ENCODE measurements around the gene IFI27L1. TPM values are rescaled to one million over a fixed set of nuclear protein-coding genes. Genes with fewer than 3 reads are reported as not detected.

IFI27L1 gene
- total RNA-seq, 1 experiment from 2014 or later = 26.0 TPM

DNA sequence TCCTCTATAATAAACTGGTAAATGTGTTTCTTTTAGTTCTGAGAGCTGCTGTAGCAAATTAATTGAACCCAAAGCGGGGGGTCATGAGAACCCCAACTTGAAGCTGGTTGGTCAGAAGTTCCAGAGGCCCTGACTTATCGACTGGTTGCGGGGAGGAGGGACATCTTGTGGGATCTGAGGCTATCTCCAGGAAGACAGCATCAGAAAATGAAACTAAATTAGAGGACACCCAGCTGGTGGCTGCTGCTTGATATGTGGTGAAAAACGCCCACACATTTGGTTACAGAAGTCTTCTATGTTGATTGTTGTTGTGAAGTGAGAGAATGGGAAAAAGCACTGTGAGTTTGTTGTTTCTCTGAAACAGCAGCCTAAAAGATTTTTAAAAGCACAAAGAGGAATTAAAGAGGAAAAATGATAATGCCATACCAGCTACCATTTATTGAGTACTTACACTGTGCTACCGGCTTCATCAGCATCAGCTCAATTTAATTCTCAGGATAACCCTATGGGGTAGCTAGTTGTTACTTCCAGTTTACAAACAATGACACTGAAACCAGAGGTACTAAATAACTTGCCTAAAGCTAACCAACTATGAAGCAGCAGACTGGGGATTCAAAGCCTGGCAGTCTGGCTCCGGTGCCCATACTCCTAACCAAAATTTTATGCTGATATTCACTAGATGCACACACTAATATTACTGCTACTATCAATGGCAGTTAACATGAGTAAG lies 24.4 kb upstream of the IFI27L1 start:
- ChIA-PET POLR2A (no interaction called here), RAD21 (ENCODE audit: low non-redundant PET in 1 of 2, low total read pairs in 2 of 2, uncharacterized antibody in 2 of 2, unreplicated experiment in 2 of 2) (no interaction called here), CTCF (interaction anchor here (1.0 to 2.7 kb wide), 2 partner anchors 20 to 75 kb away, joined by 3 to 5 read pairs; no protein-coding TSS in a partner anchor)
- H3K9me3 ChIP-seq (ENCODE audit: control insufficient read depth in 1 of 2, insufficient read depth in 1 of 2, low read depth in 1 of 2, low read length in 2 of 2) = no peaks in the 10 kb centered on the region
- no peak overlapping the region for H2AFZ ChIP-seq (ENCODE audit: low read depth, low read length, poor library complexity, severe bottlenecking)
- no peaks in the 10 kb centered on the region for H3K9me2 ChIP-seq (ENCODE audit: insufficient read depth)
- no peak overlapping the region for H3K27ac ChIP-seq (ENCODE audit: low read depth, low read length)
- no peaks in the 10 kb centered on the region for H3K4me1 ChIP-seq (ENCODE audit: control insufficient read depth in 1 of 2, insufficient read depth in 2 of 2, low read length in 2 of 2)
- BruUV-seq (replicated peaks) = no TSS peak
- H3K36me3 ChIP-seq (ENCODE audit: control insufficient read depth in 1 of 2, insufficient read depth in 2 of 2, low read length in 2 of 2) = peaks cover 59 to 74% of the 10 kb centered on the region in 2 experiments
- H4K20me1 ChIP-seq (ENCODE audit: insufficient read depth) = no peaks in the 10 kb centered on the region
- H3K4me2 ChIP-seq (ENCODE audit: low read length) = no peak overlapping the region
- H3K79me2 ChIP-seq (ENCODE audit: insufficient read depth, low read length) = peaks cover 34% of the 10 kb centered on the region; the same call in 1 of the 2 replicates
- TF ChIP-seq ZFX (IDR thresholded peaks at IDR 0.05) (no peak), CEBPB (IDR thresholded peaks at IDR 0.05; ENCODE audit: low read depth) (no peak), TCF7L2 (IDR thresholded peaks at IDR 0.05; ENCODE audit: borderline replicate concordance, extremely low read depth, insufficient read depth, insufficient read length) (no peak), POLR2AphosphoS5 (IDR thresholded peaks at IDR 0.05; ENCODE audit: low read depth, low read length) (no peak), FOSL1 (IDR thresholded peaks at IDR 0.05; ENCODE audit: low read depth) (no peak), EGR1 (IDR thresholded peaks at IDR 0.05; ENCODE audit: low read depth) (no peak), REST (IDR thresholded peaks at IDR 0.05; ENCODE audit: low read depth) (no peak), POLR2A (IDR thresholded peaks at IDR 0.05; ENCODE audit: borderline replicate concordance, extremely low read depth, insufficient read depth, insufficient read length) (no peak), JUND (IDR thresholded peaks at IDR 0.05) (no peak), RAD21 (IDR thresholded peaks at IDR 0.05; ENCODE audit: low read depth) (no peak), SIN3A (IDR thresholded peaks at IDR 0.05; ENCODE audit: low read depth) (no peak), SP1 (IDR thresholded peaks at IDR 0.05; ENCODE audit: low read depth) (no peak), ATF3 (IDR thresholded peaks at IDR 0.05) (no peak), EZH2 (IDR thresholded peaks at IDR 0.05) (no peak), ZNF274 (IDR thresholded peaks at IDR 0.05; ENCODE audit: low read depth, low read length) (no peak), YY1 (IDR thresholded peaks at IDR 0.05; ENCODE audit: extremely low read depth, insufficient replicate concordance, low read depth, low read length) (no peak), SRF (IDR thresholded peaks at IDR 0.05; ENCODE audit: low read depth) (no peak), EZH2phosphoT487 (IDR thresholded peaks at IDR 0.05; ENCODE audit: borderline replicate concordance) (no peak)
- TF ChIP-seq, protein P1, sequence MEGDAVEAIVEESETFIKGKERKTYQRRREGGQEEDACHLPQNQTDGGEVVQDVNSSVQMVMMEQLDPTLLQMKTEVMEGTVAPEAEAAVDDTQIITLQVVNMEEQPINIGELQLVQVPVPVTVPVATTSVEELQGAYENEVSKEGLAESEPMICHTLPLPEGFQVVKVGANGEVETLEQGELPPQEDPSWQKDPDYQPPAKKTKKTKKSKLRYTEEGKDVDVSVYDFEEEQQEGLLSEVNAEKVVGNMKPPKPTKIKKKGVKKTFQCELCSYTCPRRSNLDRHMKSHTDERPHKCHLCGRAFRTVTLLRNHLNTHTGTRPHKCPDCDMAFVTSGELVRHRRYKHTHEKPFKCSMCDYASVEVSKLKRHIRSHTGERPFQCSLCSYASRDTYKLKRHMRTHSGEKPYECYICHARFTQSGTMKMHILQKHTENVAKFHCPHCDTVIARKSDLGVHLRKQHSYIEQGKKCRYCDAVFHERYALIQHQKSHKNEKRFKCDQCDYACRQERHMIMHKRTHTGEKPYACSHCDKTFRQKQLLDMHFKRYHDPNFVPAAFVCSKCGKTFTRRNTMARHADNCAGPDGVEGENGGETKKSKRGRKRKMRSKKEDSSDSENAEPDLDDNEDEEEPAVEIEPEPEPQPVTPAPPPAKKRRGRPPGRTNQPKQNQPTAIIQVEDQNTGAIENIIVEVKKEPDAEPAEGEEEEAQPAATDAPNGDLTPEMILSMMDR (IDR thresholded peaks at IDR 0.05 in 2 of 3, conservative IDR thresholded peaks at IDR 0.05 in 1 of 3; ENCODE audit: borderline replicate concordance in 1 of 3, insufficient read depth in 1 of 3, low read depth in 2 of 3, low read length in 2 of 3) = no peak
- TF ChIP-seq, protein P2, sequence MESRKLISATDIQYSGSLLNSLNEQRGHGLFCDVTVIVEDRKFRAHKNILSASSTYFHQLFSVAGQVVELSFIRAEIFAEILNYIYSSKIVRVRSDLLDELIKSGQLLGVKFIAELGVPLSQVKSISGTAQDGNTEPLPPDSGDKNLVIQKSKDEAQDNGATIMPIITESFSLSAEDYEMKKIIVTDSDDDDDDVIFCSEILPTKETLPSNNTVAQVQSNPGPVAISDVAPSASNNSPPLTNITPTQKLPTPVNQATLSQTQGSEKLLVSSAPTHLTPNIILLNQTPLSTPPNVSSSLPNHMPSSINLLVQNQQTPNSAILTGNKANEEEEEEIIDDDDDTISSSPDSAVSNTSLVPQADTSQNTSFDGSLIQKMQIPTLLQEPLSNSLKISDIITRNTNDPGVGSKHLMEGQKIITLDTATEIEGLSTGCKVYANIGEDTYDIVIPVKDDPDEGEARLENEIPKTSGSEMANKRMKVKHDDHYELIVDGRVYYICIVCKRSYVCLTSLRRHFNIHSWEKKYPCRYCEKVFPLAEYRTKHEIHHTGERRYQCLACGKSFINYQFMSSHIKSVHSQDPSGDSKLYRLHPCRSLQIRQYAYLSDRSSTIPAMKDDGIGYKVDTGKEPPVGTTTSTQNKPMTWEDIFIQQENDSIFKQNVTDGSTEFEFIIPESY (IDR thresholded peaks at IDR 0.05; ENCODE audit: extremely low read depth, insufficient replicate concordance, low read length) = no peak
- H3K4me3 ChIP-seq (replicated peaks in 1 of 2; ENCODE audit: low read depth in 1 of 2, low read length in 2 of 2) = no peak overlapping the region
- ATAC-seq (no peak), DNase-seq (ENCODE audit: low read depth, low spot score) (no peak)
- intact Hi-C loops (cut with micrococcal nuclease) = no loop called here
- H3K27me3 ChIP-seq (ENCODE audit: insufficient read depth, low read length) = no peaks in the 10 kb centered on the region
- H3K9ac ChIP-seq (ENCODE audit: low read length) = no peak overlapping the region

All from HCT116 (cell line).